ENCODE data around the gene APOL1.
"Not testable (repeated sequence)": the region's sequence is repeated elsewhere in the genome, so short reads cannot be mapped to it uniquely, and the experiment has no call there.

Gene APOL1

DNA sequence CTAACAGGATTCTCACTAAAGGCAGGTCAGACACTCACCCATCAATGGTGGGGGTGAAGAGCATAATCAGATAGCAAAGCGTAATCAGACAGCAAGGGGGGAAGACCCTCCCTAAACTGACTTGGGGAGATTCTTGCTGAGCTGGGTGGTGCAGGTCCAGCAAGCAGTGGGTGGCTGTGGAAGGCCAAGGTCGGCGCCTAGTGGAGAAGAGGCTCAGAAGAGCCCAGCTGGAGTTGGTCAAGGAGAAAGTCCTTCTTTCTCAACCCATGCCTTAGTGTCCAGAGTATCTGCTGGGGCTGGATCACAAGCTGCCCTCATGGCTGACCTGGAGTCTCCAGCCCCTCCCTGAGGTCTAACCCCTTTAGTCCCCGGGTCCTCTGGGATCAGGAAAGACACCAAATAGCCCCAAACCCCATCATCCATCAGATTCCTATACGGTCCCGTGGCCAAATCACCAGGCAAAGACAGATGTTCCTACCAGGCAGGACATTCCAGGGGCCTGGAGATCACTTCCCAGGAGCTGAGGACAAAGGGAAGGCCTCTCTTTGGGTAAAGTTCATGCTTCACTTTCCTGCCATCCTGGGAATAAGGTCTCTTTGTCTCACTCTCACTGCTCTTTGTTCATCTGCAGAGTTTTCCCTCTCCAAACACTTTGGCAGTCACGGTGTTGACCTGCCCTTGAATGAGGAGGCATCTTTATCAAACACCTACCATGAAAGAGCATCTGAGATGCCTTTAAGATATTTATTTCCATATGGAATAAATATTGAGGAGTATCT, 11.1 kb downstream of the APOL1 start:
- not testable (repeated sequence) for H3K9ac ChIP-seq (ENCODE audit: low read depth in 1 of 2, low read length in 2 of 2); H3K4me3 ChIP-seq (ENCODE audit: low read depth in 1 of 2, low read length in 2 of 2); H3K27ac ChIP-seq (ENCODE audit: low read depth, low read length); H3K4me1 ChIP-seq (ENCODE audit: control insufficient read depth in 1 of 2, insufficient read depth in 2 of 2, low read length in 2 of 2); H3K27me3 ChIP-seq (ENCODE audit: control insufficient read depth in 1 of 2, insufficient read depth in 2 of 2, low read length in 2 of 2); H3K9me3 ChIP-seq (ENCODE audit: control insufficient read depth in 1 of 2, low read length in 2 of 2)
- H3K36me3 ChIP-seq (ENCODE audit: control insufficient read depth in 1 of 2, insufficient read depth in 2 of 2, low read length in 2 of 2), result peaks cover 19 to 35% of the 10 kb centered on the region in 2 donors

DNA sequence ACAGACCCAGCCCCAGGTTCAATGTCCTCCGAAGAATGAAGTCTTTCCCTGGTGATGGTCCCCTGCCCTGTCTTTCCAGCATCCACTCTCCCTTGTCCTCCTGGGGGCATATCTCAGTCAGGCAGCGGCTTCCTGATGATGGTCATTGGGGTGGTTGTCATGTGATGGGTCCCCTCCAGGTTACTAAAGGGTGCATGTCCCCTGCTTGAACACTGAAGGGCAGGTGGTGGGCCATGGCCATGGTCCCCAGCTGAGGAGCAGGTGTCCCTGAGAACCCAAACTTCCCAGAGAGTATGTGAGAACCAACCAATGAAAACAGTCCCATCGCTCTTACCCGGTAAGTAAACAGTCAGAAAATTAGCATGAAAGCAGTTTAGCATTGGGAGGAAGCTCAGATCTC, 14.1 kb downstream of the APOL1 start:
- no peak overlapping the region for H3K4me3 ChIP-seq (ENCODE audit: low read depth in 1 of 2, low read length in 2 of 2)
- H3K27me3 ChIP-seq (ENCODE audit: control insufficient read depth in 1 of 2, insufficient read depth in 2 of 2, low read length in 2 of 2), result no peaks in the 10 kb centered on the region
- peaks cover 16 to 23% of the 10 kb centered on the region in 2 donors for H3K36me3 ChIP-seq (ENCODE audit: control insufficient read depth in 1 of 2, insufficient read depth in 2 of 2, low read length in 2 of 2)
- no peaks in the 10 kb centered on the region for H3K9me3 ChIP-seq (ENCODE audit: control insufficient read depth in 1 of 2, low read length in 2 of 2)
- H3K27ac ChIP-seq (ENCODE audit: low read depth, low read length), result no peak overlapping the region
- H3K4me1 ChIP-seq (ENCODE audit: control insufficient read depth in 1 of 2, insufficient read depth in 2 of 2, low read length in 2 of 2), result no peaks in the 10 kb centered on the region
- H3K9ac ChIP-seq (ENCODE audit: low read depth in 1 of 2, low read length in 2 of 2), result no peak overlapping the region

DNA sequence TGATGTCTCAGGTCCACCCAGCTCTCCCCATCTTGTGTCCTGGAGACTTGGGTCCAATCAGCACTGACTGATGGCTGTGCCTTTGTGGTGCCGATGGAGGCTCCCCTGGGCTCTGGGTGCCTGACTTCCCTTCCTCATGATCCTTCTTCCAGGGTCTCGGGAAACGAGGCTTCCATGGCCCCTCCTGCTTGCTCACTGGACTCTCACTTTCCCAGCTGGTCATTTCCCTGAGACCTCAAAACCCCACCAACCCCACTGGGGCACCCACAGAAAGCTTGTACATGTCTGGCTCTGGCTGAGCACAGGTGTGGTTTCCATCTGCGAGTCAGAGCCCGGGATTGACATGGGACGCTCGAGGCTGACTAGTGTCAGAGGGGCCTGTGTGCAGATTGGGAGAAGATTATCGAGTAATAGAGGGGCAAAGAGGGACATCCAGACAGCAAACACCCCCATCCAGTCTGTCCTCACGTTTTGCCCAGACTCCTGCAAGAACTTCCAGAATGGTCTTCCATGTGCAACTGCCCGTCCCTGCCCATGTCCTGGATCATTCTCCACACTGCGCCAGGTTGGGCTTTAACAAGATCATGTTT, 15.1 kb downstream of the APOL1 start:
- H3K27me3 ChIP-seq (ENCODE audit: control insufficient read depth in 1 of 2, insufficient read depth in 2 of 2, low read length in 2 of 2), result no peaks in the 10 kb centered on the region
- H3K27ac ChIP-seq (ENCODE audit: low read depth, low read length), result no peak overlapping the region
- H3K9me3 ChIP-seq (ENCODE audit: control insufficient read depth in 1 of 2, low read length in 2 of 2), result no peaks in the 10 kb centered on the region
- H3K4me1 ChIP-seq (ENCODE audit: control insufficient read depth in 1 of 2, insufficient read depth in 2 of 2, low read length in 2 of 2), result no peaks in the 10 kb centered on the region
- H3K4me3 ChIP-seq (ENCODE audit: low read depth in 1 of 2, low read length in 2 of 2), result no peak overlapping the region
- no peak overlapping the region for H3K9ac ChIP-seq (ENCODE audit: low read depth in 1 of 2, low read length in 2 of 2)
- H3K36me3 ChIP-seq (ENCODE audit: control insufficient read depth in 1 of 2, insufficient read depth in 2 of 2, low read length in 2 of 2), result peaks cover 8 to 16% of the 10 kb centered on the region in 2 donors

DNA sequence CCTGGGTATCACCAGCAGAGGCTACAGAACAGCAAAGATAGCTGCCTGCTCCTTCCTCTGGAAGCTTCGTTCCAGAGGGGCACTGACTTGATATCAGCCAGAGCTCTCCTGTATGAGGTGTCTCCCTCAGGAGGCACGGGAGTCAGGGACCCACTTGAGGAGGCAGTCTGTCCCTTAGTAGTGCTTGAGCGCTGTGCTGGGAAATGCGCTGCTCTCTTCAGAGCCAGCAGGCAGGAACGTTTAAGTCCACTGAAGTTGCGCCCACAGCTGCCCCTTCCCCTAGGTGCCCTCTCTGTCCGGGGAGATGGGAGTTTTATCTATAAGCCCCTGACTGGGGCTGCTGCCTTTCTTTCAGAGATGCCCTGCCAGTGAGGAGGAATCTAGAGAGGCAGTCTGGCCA, 18.3 kb downstream of the APOL1 start:
- not testable (repeated sequence) for H3K9me3 ChIP-seq (ENCODE audit: control insufficient read depth in 1 of 2, low read length in 2 of 2)

DNA sequence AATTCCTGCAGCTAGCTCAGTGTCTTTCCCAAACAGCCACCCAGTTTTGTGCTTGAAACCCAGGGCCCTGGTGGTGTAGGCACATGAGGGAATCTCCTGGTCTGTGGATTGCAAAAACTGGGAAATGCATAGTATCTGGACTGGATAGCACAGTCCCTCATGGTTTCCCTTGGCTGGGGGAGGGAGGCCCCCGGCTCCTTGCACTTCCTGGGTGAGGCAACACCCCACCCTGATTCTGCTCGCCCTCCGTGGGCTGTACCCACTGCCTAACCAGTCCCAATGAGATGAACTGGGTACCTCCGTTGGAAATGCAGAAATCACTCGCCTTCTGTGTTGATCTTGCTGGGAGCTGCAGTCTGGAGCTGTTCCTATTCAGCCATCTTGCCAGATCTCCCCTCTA, 19.0 kb downstream of the APOL1 start:
- H3K4me1 ChIP-seq (ENCODE audit: control insufficient read depth in 1 of 2, insufficient read depth in 2 of 2, low read length in 2 of 2); H3K27ac ChIP-seq (ENCODE audit: low read depth, low read length); H3K9ac ChIP-seq (ENCODE audit: low read depth in 1 of 2, low read length in 2 of 2); H3K36me3 ChIP-seq (ENCODE audit: control insufficient read depth in 1 of 2, insufficient read depth in 2 of 2, low read length in 2 of 2); H3K4me3 ChIP-seq (ENCODE audit: low read depth in 1 of 2, low read length in 2 of 2); H3K27me3 ChIP-seq (ENCODE audit: control insufficient read depth in 1 of 2, insufficient read depth in 2 of 2, low read length in 2 of 2); H3K9me3 ChIP-seq (ENCODE audit: control insufficient read depth in 1 of 2, low read length in 2 of 2): not testable (repeated sequence)

More for the DNA sequence above, 18.3 kb downstream of the APOL1 start:
- H3K36me3 ChIP-seq (ENCODE audit: control insufficient read depth in 1 of 2, insufficient read depth in 2 of 2, low read length in 2 of 2); H3K4me3 ChIP-seq (ENCODE audit: low read depth in 1 of 2, low read length in 2 of 2); H3K27ac ChIP-seq (ENCODE audit: low read depth, low read length); H3K4me1 ChIP-seq (ENCODE audit: control insufficient read depth in 1 of 2, insufficient read depth in 2 of 2, low read length in 2 of 2); H3K9ac ChIP-seq (ENCODE audit: low read depth in 1 of 2, low read length in 2 of 2); H3K27me3 ChIP-seq (ENCODE audit: control insufficient read depth in 1 of 2, insufficient read depth in 2 of 2, low read length in 2 of 2): not testable (repeated sequence)

DNA sequence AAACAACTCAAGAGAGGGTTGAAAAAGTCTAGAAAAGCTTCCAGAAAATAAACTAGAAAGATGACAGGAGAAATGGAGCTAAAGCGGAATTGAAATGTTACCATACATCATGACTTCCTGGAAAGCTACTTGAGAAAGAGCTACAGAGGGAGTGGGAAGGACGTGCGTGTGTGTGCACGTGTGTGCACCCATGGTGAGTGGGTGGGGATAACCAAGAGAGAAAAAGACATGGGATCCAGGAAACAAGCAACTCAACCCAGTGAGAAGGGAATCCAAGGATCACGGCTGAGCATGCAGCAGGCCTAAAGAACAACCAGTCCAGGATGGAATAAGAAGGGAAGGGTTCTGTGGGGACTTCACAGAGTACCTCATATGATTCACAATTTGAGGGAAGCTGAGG, 21.6 kb downstream of the APOL1 start:
- H3K9ac ChIP-seq (ENCODE audit: low read depth in 1 of 2, low read length in 2 of 2), result no peak overlapping the region
- H3K27ac ChIP-seq (ENCODE audit: low read depth, low read length), result no peak overlapping the region
- peaks cover 4 to 9% of the 10 kb centered on the region in 2 donors for H3K4me1 ChIP-seq (ENCODE audit: control insufficient read depth in 1 of 2, insufficient read depth in 2 of 2, low read length in 2 of 2)
- H3K27me3 ChIP-seq (ENCODE audit: control insufficient read depth in 1 of 2, insufficient read depth in 2 of 2, low read length in 2 of 2), result no peaks in the 10 kb centered on the region
- no peaks in the 10 kb centered on the region for H3K36me3 ChIP-seq (ENCODE audit: control insufficient read depth in 1 of 2, insufficient read depth in 2 of 2, low read length in 2 of 2)
- H3K4me3 ChIP-seq (ENCODE audit: low read depth in 1 of 2, low read length in 2 of 2), result no peak overlapping the region
- no peaks in the 10 kb centered on the region for H3K9me3 ChIP-seq (ENCODE audit: control insufficient read depth in 1 of 2, low read length in 2 of 2)

DNA sequence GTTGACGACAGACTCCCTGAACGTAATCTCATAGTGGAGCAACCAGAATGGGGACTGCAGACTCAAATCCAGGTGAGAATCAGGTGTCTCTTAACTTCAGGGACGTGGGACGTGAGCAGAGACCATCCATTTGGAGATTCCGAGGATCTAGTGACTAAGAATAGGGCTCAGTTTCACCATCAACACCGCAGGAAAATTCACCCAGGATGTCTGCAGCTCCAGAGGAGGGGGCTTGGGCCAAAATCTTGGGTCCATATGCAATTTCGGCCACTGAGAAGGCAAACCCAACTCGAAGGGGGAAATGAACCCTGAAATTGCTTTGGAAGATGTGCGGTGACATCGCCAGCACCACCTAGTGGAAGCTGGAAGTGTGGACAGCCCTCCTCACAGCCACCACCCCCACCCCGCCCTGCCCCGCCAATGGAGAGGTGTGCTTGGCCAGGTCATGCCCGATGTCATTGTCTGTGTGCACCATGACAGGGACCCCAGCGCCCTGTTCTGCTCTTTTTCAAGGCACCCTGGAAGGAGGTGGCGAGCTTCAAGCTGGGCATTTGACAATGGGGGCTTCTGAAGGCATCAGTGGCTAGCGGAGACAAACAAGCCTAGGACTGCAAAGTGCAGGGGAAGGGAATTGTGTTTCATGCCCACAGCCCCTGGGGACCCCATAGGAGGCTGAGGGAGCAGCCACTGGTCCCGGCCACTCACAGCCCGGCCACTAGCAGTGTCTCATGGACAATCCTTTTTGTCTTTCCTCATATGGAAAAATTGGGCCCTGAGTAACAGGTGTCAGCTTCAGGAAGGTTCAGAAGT, 24.8 kb downstream of the APOL1 start:
- Histone ChIP-seq H3K4me3 (ENCODE audit: low read depth in 1 of 2, low read length in 2 of 2) (no peak overlapping the region), H3K9ac (ENCODE audit: low read depth in 1 of 2, low read length in 2 of 2) (no peak overlapping the region), H3K27ac (ENCODE audit: low read depth, low read length) (no peak overlapping the region), H3K36me3 (ENCODE audit: control insufficient read depth in 1 of 2, insufficient read depth in 2 of 2, low read length in 2 of 2) (peaks cover 17 to 23% of the 10 kb centered on the region in 2 donors), H3K4me1 (ENCODE audit: control insufficient read depth in 1 of 2, insufficient read depth in 2 of 2, low read length in 2 of 2) (peaks cover 4 to 9% of the 10 kb centered on the region in 2 donors), H3K9me3 (ENCODE audit: control insufficient read depth in 1 of 2, low read length in 2 of 2) (no peaks in the 10 kb centered on the region), H3K27me3 (ENCODE audit: control insufficient read depth in 1 of 2, insufficient read depth in 2 of 2, low read length in 2 of 2) (no peaks in the 10 kb centered on the region)

DNA sequence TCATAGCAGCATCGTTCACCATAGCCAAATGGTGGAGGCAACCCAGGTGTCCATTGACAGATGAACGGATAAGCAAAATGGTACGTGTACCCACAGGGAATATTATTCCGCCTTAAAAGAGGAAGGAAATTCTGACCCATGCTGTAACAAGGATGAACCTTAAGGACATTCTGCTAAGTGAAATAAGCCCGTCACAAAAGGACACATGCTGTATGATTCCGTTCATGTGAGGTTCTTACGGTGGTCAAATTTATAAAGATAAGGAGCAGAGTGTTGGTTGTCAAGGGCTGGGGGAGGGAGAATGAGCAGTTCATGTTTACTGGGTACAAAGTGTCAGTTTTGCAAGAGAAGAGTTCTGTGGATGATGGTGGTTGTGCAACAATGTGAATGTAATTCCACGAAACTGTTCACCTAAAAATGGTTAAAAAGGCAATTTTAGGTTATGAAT, 26.3 kb downstream of the APOL1 start:
- H3K27me3 ChIP-seq (ENCODE audit: control insufficient read depth in 1 of 2, insufficient read depth in 2 of 2, low read length in 2 of 2), result no peaks in the 10 kb centered on the region
- no peaks in the 10 kb centered on the region for H3K9me3 ChIP-seq (ENCODE audit: control insufficient read depth in 1 of 2, low read length in 2 of 2)
- peaks cover 4 to 9% of the 10 kb centered on the region in 2 donors for H3K4me1 ChIP-seq (ENCODE audit: control insufficient read depth in 1 of 2, insufficient read depth in 2 of 2, low read length in 2 of 2)
- H3K4me3 ChIP-seq (ENCODE audit: low read depth in 1 of 2, low read length in 2 of 2), result no peak overlapping the region
- H3K36me3 ChIP-seq (ENCODE audit: control insufficient read depth in 1 of 2, insufficient read depth in 2 of 2, low read length in 2 of 2), result peaks cover 21 to 36% of the 10 kb centered on the region in 2 donors
- no peak overlapping the region for H3K9ac ChIP-seq (ENCODE audit: low read depth in 1 of 2, low read length in 2 of 2)
- no peak overlapping the region for H3K27ac ChIP-seq (ENCODE audit: low read depth, low read length)

DNA sequence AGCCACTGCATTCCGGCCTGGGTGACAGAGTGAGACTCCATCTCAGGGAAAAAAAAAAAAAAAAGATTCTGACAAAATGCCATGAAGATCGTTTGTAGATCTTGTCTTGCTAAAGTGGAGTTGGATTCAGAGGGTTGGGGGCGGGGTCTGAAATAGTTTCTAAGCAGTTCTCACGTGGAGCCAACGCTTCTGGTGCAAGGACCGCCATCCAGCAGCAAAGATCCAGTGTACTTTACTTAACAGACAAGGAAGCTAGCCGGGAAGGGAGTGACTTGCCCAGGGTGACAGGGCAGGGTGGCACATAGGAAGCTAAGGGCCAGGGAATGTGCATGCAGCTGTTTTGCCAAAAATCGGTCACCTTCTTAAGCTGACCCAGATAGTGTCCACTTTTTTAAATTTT, 27.4 kb downstream of the APOL1 start:
- no peak overlapping the region for H3K4me3 ChIP-seq (ENCODE audit: low read depth in 1 of 2, low read length in 2 of 2)
- no peak overlapping the region for H3K9ac ChIP-seq (ENCODE audit: low read depth in 1 of 2, low read length in 2 of 2)
- H3K4me1 ChIP-seq (ENCODE audit: control insufficient read depth in 1 of 2, insufficient read depth in 2 of 2, low read length in 2 of 2), result peaks cover 4 to 9% of the 10 kb centered on the region in 2 donors
- H3K27ac ChIP-seq (ENCODE audit: low read depth, low read length), result no peak overlapping the region
- H3K27me3 ChIP-seq (ENCODE audit: control insufficient read depth in 1 of 2, insufficient read depth in 2 of 2, low read length in 2 of 2), result no peaks in the 10 kb centered on the region
- H3K9me3 ChIP-seq (ENCODE audit: control insufficient read depth in 1 of 2, low read length in 2 of 2), result no peaks in the 10 kb centered on the region
- H3K36me3 ChIP-seq (ENCODE audit: control insufficient read depth in 1 of 2, insufficient read depth in 2 of 2, low read length in 2 of 2), result peaks cover 33 to 47% of the 10 kb centered on the region in 2 donors

DNA sequence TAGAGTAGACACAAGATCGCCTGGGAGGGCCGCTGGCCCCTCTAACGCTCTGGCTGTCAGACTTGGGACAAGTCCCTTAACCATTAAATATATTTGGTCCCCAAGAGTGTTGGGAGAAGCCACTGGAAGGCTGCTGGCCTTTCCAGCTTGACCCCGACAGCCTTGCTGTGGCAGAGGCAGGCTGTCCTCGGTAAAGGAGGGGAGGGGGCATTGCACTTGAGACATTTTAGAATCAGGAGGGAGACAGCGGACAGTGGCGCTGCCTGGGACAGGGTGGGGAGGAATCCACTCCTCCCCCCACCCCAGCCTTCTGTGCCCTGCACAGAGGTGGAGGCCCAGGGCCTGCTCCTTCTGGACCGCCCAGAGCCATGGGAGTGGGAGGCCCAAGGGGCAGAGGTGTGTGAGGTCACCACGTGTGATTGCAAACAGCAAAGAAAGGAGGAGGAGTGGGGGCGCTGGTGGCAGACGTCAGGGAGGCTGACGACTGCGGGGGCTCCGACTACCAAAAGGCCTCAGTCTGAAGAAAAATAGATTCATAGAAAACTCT, 28.9 kb downstream of the APOL1 start:
- H3K4me1 ChIP-seq (ENCODE audit: control insufficient read depth in 1 of 2, insufficient read depth in 2 of 2, low read length in 2 of 2), result peaks cover 4 to 9% of the 10 kb centered on the region in 2 donors
- no peak overlapping the region for H3K4me3 ChIP-seq (ENCODE audit: low read depth in 1 of 2, low read length in 2 of 2)
- H3K36me3 ChIP-seq (ENCODE audit: control insufficient read depth in 1 of 2, insufficient read depth in 2 of 2, low read length in 2 of 2), result peaks cover 47 to 62% of the 10 kb centered on the region in 2 donors
- H3K27ac ChIP-seq (ENCODE audit: low read depth, low read length), result no peak overlapping the region
- no peaks in the 10 kb centered on the region for H3K9me3 ChIP-seq (ENCODE audit: control insufficient read depth in 1 of 2, low read length in 2 of 2)
- no peaks in the 10 kb centered on the region for H3K27me3 ChIP-seq (ENCODE audit: control insufficient read depth in 1 of 2, insufficient read depth in 2 of 2, low read length in 2 of 2)
- no peak overlapping the region for H3K9ac ChIP-seq (ENCODE audit: low read depth in 1 of 2, low read length in 2 of 2)
